GM21515 (cell line): ENCODE measurements around the gene PLEKHM3.
"Not testable (repeated sequence)": the region's sequence is repeated elsewhere in the genome, so short reads cannot be mapped to it uniquely, and the experiment has no call there.

Source experiments
- ATAC-seq: cut with Tn5 transposase; IDR thresholded peaks from one replicate; pipeline ENCODE4 v1.9.1; 2021; ENCODE audit not compliant: unreplicated experiment

Gene PLEKHM3

DNA sequence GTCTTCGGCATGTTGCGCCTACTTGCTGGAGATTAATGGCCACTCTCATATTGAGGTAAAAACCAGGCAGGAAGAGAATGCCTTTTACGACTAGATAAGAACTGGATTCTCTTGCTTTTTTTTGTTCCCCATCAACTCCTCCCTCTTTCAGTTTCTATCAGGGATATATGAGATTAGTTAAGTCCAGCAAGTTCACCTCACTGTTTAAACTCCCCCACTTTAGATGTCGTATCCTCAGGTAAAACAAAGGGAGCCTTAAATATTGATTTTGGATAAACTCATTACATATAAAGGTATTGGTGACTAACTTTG lies 98.4 kb downstream of the PLEKHM3 start:
- ATAC-seq = no peak

DNA sequence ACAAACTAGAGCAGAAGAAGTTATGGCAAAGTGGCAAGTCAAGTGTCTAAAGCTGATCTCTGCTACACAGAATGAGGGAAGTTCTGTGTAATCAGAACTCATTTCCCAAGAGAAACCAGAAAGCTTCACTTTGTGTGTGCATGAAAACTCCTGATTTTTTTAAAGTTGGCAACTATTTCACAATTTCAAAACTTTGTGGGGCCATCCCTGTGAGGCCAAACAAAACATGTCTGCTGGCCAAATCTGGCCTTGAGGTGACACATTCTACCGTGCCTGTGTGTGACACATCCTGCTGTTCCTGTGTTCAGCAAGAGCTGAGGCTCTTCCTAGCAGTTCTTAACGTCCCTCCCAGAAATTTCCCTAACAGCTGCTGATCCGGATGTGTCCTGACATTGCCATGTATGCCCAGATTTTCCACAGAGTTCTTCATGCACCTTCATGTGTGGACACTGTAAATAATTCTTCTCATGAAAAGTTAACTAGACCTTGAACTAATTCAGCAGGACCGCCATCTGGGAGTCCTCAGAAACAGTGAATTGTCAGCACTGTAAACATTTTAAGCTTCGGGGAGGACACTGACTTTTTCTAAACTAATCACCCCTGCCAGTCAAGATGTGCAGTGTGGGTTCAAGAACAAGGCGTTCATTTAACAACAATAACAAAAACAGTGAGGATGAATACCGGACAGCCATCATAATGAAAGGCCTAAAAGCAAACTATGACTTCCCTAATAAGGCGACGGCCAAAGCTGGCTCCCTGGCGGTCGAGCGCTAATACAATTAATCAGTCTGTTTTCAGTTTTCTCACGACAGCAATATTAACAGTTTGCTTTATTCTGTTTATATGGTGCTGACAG lies 99.0 kb downstream of the PLEKHM3 start:
- ATAC-seq = no peak

DNA sequence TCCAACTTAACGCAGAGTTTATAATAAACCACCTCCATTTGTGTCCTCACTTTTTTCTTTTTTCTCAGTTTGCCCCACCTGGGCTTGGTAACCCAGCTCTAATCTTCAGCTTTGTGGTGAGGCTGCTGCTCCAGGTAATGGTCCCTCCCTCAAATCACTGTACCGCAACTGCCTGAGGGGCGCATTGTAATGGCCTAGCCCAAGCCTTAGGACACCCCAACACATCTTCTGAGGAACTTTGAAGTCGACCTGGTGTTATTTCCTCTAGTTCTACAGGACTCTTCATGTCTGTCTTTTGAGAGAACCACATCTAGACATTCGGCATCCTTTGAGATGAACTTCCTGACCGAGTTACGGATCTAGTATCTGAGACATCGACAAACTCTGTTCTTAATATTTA lies 99.7 kb downstream of the PLEKHM3 start:
- no peak for ATAC-seq

DNA sequence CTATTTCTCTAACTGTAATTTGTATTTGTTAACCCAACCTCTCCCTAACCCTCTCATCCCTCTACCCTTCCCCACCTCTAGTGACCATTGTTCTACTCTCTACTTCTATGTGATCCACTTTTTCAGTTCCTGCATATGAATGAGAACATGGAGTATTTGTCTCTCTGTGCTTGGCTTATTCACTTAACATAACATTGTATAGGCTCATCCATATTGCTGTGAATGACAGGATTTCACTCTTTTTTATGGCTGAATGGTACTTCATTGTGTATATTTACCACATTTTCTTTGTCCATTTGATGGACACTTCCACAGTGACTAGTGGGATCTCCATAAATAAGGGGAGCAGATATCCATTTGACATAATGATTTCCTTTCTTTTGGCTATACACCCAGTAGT lies 103.7 kb downstream of the PLEKHM3 start:
- no peak for ATAC-seq

DNA sequence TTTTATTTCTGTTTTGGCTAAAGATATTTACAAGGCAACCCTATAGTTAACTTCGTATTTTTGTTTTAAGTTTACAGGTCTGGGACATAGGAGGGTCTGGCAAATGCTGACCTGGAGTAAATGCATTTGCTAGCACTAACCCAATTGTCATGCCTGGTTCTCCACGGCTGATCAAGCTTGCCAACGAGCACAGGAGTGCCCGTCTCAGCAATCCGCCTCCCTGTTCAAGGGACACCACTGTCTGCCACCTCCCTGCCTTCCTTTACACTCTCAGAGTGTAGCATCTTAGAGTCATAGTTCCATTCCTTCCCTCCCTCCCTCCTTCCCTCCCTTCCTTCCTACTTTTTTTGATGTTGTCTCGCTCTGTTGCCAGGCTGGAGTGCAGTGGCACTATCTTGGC lies 104.6 kb downstream of the PLEKHM3 start:
- no peak for ATAC-seq

DNA sequence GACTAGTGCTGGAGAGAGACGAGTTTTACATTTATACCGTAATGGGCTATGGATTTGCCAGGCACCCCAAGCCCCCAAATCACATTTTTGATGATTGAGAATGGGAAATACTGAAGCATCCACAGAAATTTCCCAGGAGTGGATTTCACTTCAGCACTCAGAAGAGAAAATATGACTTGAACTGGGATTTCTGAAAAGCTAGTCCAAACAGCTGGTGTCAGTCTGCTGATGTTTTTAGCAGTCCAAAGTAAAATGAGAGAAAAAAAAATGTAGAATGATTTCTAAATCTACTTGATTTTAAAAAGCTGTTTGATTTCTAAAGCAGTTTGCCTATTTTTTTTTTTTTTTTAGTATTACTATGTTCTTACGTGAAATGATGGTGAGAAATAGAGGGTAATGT lies 105.0 kb downstream of the PLEKHM3 start:
- no peak for ATAC-seq

DNA sequence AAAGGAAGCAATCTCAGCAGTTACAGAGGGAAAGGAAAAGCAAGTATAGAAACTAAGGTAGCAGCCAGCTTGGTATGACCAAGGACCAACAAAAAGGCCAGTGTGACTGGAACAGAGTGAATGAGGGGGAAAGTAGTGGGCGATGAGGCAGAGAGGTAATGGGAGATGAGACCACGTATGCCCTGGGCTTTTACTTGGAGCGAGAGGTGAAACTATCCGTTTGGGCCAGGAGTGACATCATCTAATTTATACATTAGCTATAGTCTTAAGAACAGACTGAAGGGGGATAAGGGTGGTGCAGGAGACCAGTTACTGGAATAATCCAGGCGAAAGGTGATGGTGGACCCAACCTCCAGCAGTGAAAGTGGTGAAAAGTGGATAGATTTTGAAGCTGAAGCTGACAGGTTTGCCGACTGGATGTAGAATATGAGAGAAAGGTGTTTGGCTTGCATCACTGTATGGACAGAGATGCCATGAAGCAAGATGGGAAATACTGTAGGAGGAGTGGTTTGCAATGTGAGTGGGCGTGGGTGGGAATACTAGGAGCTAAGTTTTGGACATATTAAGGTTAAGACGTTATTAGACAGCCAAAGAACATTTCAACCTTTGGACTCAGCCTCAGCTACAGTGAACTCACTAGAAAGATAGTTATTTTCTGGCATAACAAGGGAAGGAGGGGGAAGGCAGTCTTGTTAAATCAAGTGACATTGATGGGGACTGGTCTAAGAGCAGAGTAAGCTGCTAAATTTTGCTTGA lies 106.0 kb downstream of the PLEKHM3 start:
- no peak for ATAC-seq

DNA sequence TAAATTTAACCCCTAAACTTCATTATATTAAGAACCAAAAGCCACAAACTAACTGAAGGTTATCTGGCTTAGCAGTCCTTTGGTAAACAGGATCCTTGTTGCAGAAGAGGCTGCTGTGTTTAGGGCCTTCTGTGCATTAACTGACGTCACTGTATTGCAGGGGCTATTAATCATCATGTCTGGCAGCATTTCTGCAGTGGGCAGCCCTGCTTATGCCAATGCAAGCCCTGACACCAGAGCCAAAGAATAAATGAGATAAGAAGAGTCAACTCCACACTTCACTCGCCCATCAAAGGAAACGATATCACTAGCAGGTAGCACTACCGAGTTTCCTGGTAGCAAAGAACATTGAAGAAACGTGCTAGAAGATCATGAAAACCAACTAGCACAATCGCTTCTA lies 110.6 kb downstream of the PLEKHM3 start:
- no peak for ATAC-seq

DNA sequence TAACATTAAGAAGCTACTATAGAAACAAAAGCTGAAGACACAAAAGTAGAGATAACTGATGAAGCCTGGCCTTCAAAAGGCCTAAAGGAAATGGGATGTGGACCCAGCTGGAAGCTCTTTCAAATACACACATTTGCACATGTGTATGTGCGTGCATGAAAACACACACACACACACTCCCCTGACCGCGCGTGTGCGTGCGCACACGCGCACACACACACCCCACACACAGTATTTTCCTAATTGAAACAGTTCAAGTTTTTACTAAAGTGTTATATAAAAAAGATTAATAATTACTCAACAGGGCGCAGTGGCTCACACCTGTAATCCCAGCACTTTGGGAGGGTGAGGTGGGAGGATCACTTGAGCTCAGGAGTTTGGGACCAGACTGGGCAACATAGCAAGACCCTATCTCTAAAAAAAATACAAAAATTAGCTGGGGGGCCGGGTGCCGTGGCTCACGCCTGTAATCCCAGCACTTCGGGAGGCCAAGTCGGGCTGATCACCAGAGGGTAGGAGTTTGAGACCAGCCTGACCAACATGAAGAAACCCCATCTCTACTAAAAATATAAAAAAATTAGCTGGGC lies 111.5 kb downstream of the PLEKHM3 start:
- no peak for ATAC-seq

DNA sequence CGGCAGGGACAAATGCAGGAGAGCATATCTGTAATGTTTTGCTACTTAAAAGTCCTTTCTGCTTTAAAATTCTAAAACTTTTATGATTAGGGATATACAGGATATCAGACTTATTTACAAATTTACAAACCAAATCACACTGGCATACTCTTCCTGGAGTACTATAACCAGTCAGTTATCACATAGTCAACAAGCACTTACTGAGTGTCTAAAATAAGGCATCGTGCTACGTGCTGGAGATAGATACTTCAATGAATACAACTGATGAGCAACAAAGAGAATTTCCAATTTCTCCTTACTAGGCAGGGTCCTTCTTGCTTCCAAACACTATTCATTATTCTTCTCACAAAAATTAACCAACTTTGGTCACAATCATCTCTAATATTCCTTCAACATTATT lies 113.5 kb downstream of the PLEKHM3 start:
- no peak for ATAC-seq

DNA sequence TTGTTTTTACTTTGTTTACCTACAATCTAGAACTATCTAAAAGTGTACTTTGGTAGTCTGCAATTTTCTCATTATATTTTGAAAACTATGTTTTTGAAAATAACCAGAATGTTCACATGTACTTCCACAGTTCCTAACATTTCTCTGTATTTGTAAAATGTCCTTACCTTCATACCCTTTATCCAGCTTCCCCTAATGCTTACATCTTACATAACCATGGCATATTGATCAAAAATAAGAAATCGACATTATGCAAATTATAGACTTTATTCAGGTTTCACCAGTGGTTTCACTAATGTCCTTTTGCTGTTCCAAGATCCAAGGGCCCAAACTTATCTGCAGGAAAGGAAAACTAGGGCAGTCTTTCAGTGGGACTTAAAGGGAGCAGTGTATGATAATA lies 114.1 kb downstream of the PLEKHM3 start:
- no peak for ATAC-seq

DNA sequence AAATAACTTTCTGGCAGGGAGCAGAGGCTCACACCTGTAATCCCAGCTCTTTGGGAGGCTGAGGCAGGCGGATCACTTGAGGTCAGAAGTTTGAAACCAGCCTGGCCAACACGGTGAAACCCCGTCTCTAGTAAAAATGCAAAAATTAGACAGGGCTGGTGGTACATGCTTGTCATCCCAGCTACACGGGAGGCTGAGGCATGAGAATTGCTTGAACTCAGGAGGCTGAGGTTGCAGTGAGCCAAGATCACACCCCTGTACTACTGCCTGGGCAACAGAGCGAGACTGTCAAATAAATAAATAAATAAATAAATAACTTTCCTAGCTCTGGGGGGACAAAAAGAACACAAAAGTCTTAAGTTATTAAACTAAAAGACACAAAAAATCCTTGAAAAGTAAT lies 118.8 kb downstream of the PLEKHM3 start:
- not testable (repeated sequence) for ATAC-seq

DNA sequence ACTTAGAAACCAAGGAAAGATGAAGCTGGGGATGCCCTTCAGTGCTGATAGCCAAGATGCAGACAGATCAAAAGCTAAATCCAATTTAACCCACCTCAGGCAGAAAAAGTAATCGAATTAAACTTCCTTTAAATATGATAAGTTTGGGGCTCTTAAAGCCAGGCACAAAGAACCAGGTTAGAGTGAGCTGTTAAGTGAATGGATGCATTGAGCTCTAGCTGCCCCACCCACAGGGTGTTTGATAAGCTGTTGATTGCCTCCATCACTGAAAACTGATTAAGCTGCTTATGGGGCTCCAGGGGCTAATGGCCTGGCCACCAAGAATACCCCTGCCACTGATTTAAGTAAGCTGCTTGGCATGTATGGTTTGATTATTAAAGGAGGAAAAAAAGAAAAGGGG lies 119.8 kb downstream of the PLEKHM3 start:
- no peak for ATAC-seq

DNA sequence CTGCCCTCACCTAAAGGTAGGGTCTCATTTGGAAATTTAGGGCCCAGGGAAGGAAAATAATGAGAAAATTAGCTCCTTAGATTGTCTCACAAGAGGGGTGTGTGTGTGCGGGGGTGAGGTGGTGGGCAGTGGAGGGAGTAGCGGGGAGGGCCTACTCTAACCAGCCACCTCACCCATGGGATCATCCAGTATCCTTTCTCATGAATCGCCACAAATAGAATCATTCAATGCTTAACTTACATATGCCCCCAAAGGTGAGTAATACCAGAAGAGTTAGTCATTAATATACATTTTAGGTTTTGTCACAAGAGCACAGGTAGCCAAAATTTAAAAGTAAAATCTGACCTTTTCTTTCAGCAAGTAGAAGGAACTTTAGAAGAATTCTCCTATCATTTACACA lies 122.1 kb downstream of the PLEKHM3 start:
- no peak for ATAC-seq

DNA sequence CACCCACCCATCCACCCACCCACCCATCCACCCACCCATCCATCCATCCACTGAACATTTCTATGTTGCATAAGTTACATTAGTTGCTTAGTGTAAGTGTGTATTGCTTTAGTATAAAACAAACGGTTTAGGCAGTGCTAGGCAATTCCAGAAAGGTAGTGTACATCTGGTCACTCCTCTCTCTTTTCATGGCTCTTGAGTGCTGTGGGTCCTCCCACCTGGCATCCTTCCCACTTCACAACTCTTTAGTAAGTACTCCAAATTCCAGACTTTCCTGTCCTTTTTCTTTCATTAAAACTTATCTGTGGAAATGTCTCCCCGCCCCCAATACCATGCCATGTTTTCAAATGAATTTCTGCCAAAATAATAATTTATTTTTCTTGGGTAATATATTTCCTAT lies 122.5 kb downstream of the PLEKHM3 start:
- ATAC-seq = no peak

DNA sequence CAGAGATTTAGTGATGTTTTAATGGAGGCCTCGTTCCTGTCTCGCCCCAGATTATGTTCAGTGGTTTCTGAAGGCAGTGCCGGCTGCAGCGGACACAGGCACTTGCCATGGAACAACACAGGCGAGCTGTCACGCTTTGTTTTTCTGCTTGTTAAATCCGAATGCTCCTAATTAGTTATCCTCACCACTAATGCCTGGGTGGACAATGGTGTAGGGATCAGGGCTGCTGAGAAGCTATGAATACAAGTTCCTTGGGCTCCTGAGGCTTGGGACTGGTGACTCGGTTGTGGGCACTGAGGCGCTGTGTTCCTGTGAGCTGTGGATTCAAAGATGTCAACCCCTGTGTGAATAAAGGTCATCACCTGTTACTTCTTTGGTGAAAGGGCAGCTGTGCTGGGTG lies 123.5 kb downstream of the PLEKHM3 start:
- no peak for ATAC-seq

DNA sequence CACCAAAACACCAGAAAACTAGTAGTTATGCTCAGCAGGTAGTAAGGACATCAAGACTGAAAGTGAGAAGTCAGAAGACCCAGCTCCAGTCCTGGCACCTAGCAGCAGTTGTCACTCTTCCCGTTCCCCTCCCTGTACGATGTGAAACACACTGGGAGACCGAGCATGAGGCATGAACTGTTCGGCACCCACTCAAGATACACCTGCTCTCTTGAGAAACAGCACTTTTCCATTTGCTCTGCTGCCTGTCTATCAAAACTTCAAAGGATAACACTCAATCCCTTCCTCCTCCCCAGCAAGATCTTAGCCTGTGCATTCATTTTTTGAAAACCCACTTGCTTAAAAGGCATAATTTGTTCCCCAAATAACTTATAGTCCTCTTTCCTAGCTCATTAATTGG lies 123.9 kb downstream of the PLEKHM3 start:
- no peak for ATAC-seq

DNA sequence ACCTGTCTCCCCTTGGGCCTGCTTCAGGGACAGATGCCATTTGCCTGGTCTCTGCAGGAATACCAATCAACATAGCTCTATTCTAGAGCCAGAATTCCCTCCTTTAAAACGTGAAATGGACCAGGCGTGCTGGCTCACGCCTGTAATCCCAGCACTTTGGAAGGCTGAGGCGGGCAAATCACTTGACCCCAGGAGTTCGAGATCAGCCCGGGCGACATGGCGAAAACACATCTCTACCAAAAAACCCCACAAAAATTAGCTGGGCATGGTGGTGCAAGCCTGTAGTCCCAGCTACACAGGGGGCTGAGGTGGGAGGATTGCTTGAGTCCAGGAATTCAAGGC lies 127.0 kb downstream of the PLEKHM3 start:
- no peak for ATAC-seq

DNA sequence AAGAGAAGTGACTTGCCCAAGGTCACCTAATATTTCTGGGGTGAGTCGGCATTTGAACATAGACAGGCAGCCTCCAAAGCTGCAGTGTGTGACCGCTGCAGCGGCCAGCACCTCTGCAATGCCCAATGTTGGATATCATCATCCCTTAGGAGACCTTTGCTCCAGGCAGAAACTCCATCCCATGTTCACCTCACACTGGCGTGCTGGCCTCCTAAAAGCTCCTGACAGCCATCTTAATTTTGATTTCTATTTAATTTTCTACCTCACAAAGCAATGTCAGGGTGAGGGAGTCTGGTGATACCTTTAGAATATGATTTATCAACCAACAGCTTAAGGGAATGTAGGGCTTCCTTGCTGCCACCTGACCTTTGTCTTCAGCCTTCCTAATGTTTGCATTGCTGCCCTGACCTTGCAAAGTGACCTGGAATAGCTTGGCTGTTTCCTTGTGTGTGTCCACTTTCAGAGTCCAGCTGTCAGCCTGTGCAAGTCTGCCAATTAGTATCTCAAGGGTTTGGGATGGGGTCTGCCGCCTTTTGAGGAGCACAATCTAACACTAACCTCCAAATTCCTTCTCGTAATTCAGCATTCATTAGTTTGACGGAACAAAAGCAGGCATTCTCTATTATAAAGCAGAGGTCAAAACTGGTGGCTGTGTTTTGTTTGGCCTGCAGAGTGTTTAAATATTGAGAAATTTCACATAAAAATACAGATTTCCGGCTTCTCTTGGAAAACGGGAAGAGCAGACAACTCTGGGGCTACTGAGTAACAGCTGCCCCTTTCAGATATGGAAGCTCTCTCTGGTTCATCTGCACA lies 127.6 kb downstream of the PLEKHM3 start:
- no peak for ATAC-seq

DNA sequence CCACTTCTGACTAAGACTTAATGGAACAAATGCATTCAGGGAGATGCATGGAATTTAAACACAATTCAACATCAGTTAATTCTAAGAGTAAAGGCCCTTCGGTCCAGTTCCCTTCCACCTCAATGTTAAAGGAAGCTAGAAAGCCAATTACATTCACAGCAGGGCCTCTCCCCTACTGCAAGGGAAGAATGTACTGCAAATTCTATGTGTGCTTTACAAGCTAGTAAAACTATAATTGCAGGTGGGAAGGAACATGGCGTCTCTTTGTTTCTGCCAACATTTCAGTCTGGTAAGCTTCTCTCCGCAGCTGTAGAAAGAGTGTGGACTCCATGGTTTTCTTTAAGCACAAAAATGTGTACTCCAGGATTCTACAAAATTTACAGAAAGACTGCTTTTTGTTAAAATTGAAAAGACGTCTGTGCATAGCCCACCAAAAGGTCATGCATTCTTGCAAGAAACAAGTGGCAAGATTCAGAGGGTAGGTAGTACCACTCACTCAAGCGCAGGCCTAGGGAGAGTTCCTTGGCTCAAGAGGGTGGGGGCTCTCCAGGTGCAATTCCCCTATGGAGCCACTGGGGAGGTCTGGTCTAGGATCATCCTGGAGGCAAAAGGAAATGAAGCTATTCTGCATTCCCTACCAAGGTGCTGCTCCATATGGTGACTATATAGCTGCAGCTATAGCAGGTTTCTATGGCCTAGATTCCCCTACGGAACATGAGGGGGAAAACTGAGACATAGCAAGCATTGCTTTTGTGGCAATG lies 128.6 kb downstream of the PLEKHM3 start:
- no peak for ATAC-seq
